HG02870 (cell line): Measurements from ENCODE around the gene TRPV5.

Experiments
- ATAC-seq: cut with Tn5 transposase; IDR thresholded peaks from one replicate; pipeline ENCODE4 v1.9.1; 2021; ENCODE audit warnings: mild to moderate bottlenecking, moderate library complexity; ENCODE audit not compliant: unreplicated experiment

TRPV5 gene

GRCh38 chr7:142910481-142910880 lies 23.1 kb downstream of the TRPV5 start:
- no peak for ATAC-seq

DNA sequence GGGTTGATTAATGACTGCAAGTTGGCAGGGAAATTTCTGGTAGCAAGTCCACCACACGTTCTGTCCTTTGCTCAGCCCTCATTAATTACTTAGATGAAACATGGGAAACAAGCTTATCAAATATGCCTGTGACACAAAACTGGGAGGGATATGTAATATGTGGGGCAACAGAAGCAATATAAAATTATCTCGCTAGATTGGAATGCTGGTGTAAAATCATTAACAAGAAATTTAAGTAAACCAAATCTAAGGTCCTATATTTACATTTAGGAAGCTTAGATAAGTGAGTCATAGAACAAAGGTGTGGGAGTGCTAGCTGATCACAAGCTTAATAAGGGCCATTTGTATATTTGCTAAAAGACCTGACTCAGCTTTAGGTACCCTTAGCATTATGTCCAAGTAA lies 23.5 kb downstream of the TRPV5 start:
- ATAC-seq = no peak

GRCh38 chr7:142908921-142909890 lies 24.3 kb downstream of the TRPV5 start:
- peak; percentile 69 for ATAC-seq

DNA sequence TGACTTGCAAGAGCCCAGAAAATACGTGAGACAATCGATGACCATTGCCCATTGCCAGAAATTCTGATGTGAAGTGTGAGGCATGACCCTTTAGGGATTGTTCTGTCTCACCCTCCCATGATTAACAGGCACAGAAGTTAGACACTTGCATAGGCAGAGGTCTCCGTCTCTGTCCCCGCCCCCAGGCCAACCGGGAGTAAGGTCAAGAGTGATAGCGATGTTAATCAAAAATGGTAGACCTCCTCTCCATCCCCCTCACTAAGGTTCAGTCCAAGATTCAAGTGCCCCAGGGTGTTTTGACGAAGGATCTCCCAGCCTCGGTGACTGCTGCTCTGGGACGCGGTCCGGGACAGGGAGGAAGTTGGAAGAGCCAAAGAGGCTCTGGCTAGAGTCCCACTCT lies 25.3 kb downstream of the TRPV5 start:
- ATAC-seq = no peak

DNA sequence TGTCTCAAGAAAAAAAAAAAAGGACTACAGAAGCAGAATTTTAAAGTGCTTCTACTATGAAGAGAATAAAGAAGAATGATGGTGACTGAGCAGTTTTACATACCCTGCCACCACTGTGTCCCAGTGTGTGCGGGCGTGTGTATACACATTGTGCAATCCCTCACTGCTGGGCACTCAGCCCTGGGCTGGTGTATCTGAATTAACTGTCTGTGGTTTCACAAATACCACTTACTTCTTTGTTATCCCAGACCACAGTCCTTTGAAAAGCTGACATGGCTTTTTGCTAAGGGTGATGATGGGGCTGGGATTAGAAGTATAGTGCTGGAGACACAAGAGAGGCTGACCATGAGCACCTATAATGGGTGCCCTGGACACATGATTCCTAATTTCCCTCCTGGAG lies 26.9 kb downstream of the TRPV5 start:
- ATAC-seq = no peak

- ATAC-seq = no peak
Measured at GRCh38 chr7:142905759-142906158, 27.8 kb downstream of the TRPV5 start.

GRCh38 chr7:142904128-142904527 lies 29.4 kb downstream of the TRPV5 start:
- ATAC-seq = no peak

DNA sequence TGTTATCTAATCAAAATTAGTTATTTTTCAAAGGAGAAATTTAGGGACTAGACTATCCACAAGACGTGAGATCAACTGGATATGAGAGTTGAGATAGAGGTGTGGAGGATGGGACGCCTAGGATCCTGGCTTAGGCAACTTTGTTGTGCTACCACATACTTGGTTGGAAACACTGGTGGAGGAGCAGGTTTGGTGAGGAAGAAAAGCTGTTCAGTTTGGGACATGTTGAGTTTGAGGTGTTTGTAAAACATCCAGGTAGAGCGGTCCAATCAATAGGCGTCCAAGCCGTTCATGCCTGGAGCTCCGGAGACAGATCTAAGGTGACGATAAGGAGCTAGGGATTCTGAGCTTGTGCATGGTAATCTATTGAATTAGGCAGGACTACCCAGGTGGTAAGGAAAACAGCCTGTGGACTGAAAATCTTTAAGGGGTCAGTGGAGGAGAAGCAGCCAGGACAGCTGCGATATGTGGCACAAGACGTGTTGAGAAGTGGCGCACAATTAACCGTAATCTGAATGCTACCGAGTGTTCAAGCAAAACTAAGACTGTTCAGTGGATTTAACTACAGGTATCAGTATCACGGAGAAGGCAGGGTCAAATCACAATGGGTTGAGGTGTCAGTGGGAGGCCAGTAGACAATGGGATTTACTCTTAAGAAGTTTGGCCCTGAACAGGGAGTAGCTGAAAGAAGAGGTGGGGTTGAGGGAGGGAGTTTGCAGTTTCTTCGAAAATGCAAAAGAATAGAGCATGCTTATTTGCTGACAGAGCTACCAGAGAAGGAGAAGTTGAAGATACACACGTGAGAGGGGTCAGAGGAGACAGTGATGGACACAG lies 31.9 kb downstream of the TRPV5 start:
- ATAC-seq = no peak

- no peak for ATAC-seq
Measured at GRCh38 chr7:142899661-142900060, 33.9 kb downstream of the TRPV5 start.

GRCh38 chr7:142898377-142899170 lies 35.0 kb downstream of the TRPV5 start:
- no peak for ATAC-seq

DNA sequence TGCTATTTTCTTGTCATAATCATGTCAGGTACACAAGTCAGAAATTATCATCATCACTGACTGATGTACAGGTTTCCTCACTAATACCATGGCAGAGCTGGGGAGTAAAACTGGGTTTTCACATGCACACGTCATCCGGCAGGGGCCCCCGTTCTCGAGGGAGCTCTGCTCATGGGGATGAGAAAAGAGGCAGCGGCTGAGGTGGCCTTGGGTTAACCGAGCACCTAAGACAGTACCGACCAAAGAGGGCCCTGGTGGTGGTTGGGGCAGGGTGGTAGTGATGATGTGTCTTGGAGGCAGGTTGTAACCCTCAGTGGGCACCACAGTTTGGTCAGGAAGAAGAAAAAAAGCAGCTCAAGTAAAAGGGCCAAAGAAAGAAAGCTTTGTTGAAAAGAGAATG lies 35.9 kb downstream of the TRPV5 start:
- no peak for ATAC-seq

DNA sequence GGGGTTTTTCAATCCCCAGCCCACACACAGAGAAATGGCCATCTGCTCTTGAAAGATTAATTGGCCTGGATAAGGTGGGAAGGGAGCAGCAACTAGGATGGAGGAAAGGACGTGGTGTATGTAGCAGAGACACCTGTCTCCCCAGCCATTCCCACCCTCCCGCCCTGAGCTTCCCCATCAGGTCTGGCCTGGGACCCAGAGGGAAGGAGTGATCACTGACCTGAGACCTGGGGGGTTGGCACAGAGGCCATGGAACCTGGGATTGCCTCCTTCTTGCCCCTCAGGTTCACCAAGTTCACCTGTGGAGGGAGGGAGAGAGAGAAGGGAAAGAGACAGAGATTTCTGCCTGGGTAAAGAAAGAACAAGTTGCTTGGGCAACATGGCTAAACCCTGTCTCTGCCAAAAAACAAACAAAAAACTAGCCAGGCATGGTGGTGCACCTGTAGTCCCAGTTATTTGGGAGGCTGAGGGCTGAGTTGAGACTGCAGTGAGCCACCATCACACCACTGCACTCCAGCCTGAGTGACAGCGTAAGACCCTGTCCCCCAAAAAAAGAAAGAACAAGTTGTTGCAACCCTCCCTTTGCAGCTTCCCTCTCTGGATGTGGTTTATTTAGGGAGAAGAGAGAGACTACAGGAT lies 36.7 kb downstream of the TRPV5 start:
- no peak for ATAC-seq

- ATAC-seq = no peak
Measured at GRCh38 chr7:142896151-142896550, 37.4 kb downstream of the TRPV5 start.

DNA sequence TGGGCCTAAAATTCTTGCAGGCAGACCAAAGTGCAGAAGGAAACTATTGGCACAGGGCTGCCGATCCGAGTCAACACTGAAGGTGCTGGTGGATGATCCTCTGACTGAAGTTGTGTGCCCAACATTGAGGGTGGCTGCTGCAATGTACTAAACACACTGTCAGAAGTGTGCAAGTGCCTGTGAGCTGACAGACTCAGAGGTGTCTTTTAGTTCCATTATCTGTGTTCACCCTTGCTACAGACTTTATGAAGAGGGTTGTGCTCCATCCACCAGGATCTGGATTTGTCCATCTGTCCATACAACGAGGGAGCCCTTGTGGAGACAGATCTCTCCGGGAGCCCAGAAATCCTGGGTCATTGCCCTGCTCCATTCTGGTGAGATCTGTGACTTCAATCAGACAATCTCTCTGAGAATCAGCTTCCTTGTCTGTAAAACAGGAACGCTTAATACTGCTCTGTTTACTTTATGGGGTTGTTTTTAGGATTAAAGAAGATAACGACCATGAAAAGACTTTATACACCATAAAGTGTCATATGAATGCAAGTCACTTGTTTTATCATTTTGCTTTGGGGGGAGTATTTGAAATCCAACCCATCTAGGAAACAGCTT lies 38.5 kb downstream of the TRPV5 start:
- ATAC-seq = no peak

- no peak for ATAC-seq
Measured at GRCh38 chr7:142894112-142894984, 39.2 kb downstream of the TRPV5 start.

DNA sequence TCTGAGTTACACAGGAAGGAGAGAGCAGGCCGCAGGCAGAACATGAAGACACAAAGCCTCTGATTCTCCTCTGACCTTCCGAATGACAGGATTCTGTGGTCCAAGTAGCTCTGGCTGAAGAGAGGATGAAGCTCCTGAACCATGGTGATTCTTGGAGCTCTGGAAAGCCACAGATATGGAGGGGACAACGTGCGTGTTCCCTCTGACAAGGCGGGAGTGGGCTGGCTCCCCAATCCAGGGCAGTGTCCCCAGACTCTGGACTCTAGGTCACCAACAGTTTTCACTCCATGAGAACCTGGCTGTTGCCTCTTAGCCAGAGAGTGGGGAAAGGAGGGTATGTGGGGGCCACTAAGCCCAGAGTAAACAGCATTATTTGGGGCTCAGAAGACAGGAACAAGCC lies 40.6 kb downstream of the TRPV5 start:
- no peak for ATAC-seq

DNA sequence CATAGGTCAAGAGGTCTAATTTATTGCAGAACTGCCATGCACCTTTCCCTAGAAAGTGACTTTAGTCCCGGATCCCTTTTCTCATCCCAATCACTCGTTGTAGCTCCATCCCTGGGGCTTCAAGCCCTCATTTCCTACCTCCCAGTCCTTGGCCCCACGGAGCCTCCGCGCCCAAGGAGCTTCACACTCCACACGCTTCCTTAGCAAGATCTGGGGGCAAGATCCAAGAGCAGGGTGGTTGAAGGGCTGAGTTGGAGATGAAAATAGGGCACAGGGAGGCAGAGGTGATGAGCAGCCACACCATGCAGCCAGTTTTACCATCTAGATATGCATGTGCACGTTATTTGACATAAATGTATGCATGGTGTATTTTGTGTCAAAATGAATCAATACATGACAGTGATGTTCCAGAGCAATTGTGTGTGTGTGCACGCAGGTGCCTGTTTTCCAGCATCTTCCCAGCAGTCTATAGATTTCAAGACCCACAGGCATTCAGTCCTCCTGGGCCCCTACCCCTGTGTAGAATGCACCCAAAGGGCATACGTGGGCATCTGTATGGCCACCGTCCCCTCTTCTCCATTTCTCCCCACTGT lies 42.0 kb downstream of the TRPV5 start:
- no peak for ATAC-seq

GRCh38 chr7:142890874-142891485 lies 42.6 kb downstream of the TRPV5 start:
- no peak for ATAC-seq
